HG03097 (cell line): Measurements from ENCODE around the gene PRXL2B.
A peak's percentile ranks its signal among the peaks of the same experiment; 100 is the strongest.

Experiments
- ATAC-seq: cut with Tn5 transposase; IDR thresholded peaks from one replicate; pipeline ENCODE4 v1.9.1; 2021; ENCODE audit not compliant: unreplicated experiment, low FRiP score

PRXL2B gene, protein sequence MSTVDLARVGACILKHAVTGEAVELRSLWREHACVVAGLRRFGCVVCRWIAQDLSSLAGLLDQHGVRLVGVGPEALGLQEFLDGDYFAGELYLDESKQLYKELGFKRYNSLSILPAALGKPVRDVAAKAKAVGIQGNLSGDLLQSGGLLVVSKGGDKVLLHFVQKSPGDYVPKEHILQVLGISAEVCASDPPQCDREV

DNA sequence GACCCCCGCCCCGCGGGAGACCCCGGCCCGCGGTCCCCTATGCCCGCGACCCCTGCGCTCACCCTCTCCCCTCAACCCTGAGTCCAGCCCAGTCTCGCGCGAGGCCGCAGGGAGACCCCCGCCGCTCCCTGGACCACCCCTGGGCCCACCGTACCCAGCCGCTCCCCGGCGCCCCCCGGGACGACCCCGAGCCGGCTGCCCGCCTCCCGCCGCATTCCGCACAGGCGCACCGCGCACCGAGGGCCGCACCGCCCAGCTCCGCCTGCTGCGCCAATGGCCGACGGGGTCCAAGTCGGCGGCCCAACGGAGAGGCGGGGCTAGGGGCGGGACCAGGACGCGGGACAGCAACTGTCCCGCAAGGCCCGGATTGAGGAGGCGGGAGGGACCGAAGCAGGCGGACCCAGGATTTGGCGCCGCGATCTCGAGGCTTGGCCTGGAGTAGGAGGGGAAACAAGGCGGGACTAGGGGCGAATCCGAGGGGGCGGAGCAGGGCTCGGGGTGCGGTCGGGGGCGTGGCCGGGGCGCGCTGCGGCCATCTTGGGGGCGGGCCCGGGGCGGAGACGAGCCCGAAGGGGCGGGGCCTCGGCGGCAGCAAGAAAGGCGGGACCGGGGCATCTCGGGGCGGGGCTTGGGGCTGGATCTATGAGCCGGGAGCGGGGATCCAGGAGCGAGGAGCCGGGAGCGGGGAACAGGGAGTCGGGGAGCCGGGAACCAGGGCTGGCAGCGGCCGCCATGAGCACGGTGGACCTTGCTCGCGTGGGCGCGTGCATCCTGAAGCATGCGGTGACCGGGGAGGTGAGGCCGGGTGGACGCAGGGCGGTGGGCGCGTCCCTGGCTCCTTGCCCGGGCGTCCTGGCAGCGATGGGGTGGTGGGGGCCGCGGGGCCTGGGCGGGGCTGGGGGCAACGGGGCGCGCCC, at the start of gene PRXL2B:
Gene PRXL2B, plus strand, starts transcription at position 624 of the 917 bp plus-strand sequence. Its CDS starts 109 bp downstream, at position 733.
- ATAC-seq: peak; percentile 59

DNA sequence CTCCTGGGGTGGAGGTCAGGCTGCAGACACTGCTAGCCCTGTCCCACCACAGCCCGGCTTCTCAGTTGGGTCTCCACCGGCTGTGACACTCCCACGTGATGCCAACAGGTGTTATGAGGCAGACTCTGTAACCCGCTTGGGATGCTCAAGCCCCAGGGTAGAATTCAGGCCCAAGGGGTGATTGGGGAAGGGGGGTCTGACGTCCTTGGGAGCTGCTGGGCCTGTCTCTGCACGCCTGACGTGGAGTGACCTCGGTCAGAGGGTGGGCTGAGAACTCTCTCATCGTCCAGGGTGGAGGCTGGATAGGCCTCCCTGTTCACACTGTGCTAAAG, 48.8 kb upstream of the PRXL2B start:
- no peak for ATAC-seq

DNA sequence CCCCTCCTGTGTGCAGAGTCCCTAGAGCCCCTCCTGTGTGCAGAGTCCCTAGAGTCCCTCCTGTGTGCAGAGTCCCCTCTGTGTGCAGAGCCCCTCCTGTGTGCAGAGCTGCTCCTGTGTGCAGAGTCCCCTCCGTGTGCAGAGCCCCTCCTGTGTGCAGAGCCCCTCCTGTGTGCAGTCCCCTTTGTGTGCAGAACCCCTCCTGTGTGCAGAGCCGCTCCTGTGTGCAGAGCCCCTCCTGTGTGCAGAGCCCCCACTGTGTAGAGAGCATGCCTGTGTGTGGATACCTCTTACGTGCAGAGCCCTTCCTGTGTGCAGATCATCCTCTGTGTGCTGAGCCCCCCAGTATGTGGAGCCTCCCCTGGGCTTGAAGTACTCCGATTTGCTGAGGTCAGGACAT, 48.2 kb upstream of the PRXL2B start:
- ATAC-seq: no peak

DNA sequence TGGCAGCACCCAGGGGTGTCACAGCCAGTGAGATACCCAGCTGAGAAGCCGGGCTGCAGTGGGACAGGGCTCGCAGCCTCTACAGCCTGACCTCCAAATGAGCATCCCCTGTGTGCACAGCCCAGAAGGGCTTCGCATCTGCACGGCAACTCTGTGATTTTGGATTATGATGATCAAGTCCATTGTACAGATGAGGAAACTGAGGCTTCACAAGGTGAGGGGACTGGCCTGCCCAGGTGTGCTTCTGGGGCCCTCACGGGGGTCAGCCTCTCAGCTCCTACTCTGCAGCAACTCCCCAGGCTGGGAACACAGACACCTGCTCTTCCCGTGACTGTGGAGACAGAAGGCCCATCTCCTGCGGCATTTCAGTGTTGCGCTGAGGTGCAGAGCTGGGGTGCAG, 47.7 kb upstream of the PRXL2B start:
- no peak for ATAC-seq

DNA sequence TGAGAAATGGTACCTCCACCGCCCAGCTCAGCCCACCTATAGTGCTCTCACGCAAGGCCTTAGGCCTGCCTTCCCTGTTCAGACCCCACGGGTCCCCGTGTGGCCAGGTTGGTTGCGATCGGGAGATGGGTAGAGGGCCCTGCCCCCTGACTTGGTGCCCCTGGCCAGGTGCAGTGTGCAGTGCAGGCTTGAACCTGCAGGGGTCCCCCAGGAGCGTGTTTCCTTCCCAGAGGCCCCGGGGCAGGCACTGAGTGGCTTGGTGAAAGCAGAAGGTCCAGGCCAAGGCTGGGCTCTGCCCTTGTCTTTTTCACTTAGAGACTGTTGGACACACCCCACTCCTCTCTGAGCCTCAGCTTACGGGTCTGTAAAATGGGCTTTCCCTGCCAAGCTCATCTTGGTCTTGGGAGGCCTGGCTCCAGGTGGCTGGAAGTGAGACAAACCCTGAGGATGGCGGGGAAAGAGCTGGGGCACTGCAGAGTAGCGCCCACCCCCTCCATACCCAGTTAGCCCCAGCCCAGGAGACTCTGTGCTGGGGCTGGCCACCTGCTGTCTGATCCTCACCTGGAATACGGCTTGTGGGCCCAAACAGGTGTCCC, 47.2 kb upstream of the PRXL2B start:
- no peak for ATAC-seq

DNA sequence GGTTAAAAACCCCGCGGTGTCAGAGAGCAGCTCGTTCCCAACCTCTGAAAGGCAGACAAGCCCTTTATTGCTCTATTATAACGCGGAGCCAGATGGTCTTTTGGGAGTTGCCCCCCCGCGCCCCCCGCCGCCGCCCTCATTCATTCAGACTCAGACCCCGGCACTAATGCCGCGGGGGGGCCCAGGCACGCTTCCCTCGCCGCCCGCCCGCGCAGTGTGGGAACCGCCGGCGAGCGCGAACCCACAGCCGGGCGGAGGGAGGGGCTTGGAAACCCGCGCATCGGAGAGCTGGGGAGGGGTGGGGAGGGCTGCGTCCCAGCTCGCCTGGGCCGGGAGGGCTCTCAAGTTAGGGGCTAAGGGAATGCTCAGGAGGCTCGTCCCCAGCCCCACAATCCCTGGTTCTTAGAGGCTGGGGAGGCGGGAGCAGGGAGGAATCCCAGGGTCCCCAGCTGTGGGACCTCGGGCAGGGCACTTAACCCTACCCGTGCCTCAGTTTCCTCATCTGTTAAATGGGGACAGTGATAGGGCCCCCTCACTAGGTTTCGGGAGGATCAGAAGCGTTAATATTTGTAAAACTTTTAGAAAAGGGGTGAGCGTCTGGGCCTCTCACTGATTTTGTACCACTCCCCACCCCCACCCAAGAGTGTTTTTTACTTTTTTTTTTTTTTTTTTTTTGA, 45.6 kb upstream of the PRXL2B start:
- ATAC-seq: no peak

DNA sequence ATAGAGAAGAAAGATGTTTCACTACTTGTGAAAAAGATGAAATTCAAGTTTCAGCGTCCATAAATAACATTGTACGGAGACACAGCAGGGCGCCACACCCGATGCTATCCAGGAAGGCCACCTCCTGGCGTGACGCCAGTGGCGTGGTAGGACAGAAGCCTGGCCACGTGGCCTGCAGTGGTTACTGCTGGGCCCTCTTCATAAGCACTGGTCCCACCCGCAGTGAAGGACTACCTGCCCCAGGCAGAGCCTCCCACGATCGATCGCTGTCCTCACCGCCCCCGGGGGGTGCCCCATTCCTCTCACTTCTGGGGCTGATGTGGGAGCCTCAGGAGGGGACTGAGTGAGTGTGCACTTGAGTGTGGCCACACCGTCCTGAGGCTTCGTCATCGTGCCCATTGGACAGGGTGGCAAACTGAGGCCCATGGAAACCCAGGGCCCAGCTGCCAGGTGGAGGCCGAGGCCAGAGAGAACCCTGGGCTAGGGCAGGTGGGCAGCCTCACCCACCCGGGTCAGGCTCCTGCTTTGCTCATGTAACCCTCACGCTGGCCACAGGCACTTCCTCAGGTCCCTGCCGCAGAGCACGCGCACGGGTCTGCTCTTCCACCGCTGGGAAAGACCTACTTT, 44.8 kb upstream of the PRXL2B start:
- ATAC-seq: no peak

DNA sequence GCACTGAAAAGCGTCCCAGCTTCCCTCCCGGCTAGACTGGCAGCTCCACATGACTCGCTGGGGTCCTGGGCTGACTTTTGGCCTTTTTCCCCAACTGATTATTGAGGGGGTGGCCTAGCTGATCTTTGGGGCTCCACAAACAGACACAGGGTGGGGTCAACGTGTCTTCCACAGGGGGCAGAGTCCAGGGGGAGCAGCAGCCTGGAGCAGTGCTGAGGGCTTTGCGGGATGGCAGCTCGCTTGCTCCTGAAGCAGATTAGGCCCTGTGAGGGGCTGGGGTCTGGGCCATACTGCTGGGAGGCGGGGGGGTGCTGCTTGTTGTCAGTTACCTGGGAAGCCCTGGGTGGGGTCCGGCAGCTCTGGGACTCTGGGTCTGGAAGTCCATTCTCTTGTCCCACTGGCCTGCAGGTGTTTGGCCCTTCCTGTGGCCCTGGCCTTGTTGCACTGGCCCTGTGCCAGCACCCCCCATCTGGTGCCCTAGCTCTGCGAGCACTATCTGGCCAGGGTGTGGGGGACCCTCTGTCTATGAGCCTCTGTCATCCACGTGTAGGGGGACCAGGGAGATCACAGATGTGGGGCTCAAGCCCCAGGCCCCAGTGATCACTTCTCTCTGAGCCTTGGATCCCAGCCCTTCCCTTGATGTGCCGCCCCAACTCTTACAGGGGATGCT, 44.2 kb upstream of the PRXL2B start:
- no peak for ATAC-seq

DNA sequence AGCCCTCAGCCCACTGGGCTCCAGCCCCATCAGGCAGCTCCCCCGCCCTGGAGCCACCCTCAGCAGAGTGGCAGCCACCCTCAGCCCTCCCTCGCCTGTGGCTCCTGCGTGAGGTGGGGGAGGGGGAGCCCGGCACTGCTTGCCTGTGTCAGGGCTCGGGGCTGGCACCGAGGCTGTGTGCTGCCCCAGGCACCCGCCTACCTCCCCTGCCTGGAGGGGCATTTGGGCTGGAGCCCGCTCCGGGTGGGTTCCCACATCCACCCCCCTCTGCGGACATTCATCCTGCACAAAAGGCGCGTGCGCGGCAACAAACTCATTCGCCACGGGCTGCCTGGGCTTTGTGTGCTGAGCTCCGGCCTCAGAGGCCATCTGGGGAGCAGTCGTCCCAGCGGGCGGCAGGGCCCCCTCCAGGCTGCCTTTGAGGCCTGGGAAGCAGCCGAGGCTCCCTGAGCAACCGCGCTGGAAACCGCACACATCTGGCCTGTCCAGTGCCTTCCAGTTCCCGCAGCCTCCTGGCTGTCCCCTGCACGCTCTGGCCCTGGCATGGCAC, 43.0 kb upstream of the PRXL2B start:
- ATAC-seq: no peak

DNA sequence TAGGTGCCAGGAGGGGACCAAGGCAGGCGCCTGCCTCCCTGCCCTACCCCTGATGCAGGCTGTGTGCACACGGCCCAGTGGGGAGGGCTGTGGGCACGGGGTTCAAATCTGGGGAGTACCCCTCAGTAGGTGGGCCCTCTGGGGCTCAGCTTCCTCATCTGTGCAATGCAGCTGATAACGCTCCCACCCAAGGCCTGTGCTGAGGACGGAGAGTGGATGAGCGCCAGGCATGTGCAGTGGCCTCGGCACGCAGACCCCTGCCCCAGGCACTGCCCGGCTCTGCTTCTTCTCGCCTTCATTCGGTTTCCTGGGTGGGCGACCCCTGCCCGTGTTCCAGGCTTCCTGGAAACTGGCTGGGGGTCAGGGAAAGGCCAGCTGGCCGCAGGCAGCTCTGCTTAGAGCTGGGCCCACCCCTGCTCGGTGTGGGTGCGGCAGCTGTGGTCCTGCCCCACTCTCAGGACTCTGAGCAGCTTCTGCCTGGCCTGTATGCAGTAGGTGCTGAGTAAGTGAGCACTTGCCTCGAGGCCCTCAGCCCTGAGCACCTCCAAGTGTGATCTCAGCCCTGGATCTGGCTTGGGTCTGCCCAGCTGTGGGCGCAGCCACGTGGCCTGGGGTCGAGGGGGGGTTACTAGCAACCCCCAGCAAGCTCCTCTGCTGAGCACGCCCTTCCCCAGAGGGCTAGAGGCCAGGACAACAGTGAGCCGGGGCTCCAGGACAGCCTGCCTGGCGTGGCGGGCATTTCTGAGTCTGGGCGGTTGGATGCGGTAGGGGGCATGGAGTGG, 42.3 kb upstream of the PRXL2B start:
- no peak for ATAC-seq

DNA sequence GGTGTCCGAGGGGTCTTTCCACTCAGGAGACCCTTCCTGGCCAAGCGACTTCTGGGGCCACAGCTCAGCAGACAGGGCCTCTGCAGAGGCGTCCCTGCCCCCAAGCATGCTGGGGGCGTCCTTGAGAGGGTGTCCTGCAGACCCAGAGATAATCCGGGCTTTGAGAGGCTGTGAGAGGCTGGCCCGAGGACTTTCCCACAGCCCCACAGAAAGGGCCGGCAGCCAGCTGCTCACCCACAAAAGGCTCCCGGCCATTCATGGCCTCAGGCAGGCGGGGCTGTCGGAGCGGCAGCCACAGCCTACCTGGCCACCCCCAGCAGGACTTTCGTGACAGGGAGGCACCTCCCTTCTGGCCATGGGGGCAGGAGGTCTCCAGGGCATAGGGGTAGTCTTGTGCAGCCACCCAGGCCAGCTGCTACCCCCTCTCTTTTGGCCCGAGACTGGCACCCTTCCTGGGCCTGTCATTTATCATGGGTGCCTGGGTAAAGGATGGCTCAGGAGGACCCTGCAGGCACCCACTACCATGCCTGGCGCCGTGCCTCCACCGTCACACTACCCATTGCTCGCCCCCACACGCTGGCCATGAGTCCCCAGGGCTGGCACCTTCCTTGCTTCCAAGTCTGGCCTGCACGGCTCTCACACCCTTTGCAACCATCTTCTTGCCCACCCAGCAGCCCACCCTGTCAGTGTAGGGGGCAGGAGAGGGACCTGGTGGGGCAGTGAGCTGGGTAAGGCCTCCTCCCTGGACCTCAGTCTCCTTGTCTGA, 41.5 kb upstream of the PRXL2B start:
- no peak for ATAC-seq

DNA sequence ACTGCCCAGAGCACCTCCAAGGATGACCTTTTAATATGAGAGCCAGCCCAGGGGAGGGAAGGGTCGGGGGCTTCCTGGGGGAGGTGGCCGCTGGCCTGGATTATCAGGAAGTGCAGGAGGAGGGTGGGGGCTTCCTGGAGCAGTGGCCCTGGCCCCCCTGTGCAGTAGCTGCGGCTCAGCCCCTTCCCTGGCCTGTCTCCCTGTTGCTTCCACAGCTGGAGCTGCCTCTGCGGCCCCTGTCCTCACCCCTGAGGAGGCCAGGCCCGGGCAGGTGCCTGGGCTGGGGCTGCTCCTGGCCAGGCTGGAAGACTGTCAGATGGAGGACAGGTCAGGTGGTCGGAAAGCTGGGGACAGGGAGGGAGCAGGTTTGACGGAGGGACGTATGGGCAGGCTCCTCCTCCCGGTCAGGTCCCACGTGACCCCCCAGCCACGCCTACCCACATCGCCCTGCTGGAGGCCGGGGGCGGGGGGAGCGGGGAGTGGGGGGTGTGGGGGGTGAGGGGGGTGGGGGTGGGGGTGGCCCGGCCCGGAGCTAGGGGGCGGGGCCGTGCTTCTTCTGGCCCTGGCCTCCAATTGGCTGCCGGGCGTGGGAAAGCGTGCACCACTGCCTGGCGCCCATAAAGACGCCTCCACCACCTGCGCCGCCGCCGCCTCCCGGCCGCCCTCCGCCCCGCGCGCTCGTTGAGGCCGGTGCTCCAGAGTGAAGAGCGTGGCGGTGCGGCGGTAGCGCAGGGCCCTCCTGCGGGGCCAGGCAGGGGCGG, 40.6 kb upstream of the PRXL2B start:
- ATAC-seq: peak; percentile 30

DNA sequence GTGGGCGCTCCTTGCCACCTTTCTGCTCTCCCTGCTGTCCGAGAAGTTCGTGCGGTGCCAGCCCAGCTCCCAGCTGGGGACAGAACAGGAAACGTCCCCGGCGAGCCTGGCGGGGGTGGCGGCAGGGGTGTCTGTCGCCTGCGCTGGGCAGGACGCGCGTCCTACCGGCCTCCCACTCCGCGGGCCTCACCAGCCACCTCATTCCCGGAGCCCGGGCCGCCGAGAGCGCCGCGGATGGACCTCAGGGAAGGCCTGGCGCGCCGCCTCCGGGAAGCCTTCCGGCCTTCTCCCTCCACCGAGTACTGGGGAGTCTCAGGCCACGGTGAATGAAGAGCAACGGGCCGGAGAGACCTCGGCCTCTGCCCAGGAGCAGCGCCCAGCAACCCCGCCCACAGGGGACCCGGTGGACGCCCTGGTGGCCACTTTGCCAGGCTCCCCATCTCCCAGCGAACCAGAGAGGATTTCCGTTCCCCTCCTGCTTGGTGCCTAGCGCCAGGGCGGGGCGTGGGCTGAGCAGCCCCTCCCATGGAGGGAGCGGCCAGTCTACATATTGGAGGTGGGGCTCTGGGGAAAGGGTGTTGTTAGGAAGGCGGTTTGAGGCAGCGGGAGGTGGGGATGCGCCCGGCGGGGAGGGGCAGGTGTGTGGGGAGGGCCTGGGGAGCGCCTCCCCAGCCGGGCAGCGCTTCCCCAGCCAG, 39.9 kb upstream of the PRXL2B start:
- ATAC-seq: peak; percentile 29

DNA sequence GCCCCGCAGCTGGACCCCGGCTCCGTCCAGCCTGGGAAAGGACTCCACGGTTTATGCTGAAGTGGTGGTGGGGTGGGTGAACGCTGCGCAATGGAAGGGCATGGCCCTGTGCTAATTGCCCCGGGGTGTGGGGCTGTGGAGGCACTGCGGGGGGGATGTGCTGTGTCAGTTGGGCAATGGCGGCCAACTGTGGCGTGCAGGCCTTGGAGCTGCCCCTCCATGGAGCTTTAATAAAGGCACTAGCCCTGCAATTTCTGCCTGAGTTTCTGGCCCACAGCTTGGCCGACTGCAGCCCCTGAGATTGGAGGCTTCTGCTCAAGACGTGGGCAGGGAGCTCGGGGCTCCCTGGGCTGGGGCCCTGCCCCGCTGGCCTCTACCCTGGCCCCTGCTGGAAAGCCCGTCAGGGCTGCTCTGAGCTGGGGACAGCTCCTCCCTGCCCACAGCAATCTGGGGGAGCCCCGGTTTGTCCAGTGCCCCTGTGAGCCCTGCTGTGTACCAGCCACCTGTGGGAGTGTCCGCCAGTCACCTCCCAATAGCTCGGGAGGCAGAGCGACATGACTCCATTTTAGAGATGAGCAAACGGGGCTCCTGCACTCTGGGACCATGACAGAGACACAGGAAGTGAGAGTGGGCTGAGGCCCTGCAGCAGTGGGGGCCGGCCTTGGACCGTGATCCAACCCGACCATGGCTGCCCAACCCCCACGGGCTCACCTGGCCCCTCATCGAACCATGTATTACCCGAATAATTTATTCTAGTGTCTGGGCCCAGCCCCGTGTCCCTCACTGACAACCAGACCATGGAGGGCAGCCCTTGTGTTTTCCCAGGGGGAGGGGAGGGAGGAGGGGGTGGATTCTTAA, 39.1 kb upstream of the PRXL2B start:
- no peak for ATAC-seq

DNA sequence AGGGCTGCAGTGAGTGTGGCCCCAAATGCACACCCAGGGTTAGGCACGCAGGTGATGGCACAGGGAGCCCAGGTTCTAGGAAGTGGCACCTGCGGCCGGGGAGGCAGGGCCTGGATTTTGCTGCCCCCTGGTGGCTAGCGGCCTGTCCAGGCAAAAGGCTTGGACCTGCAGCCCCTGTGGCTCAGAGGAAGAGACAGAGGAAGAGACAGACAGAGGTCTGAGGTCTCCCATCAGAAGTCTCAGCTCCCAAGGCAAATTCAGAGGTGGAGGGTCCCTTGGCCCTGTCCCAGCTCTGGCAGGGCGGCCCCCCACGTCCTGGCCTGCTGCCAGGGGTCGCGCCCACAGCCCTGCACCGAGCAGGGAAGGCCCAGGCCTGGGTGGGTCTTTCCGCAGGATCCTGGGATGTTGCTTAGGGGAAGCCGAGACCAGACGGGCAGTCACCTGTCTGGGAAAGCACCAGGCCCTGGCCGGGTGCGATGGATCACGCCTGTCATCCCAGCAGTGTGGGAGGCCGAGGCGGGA, 38.4 kb upstream of the PRXL2B start:
- ATAC-seq: no peak
